A673 (cell line): Measurements from ENCODE around the gene PSD2. TPM values are rescaled to one million over a fixed set of nuclear protein-coding genes. Genes with fewer than 3 reads are reported as not detected.

Experiments
- BruUV-seq: library from RNA; stranded (reverse); fragments of 400-500 nt; replicated peaks from 2 replicates; lab custom pipeline; 2021; lab: Mats Ljungman, UMichigan
- CTCF ChIA-PET: fragments of 300-600 bp; sonication (Branson Sonifier 250); formaldehyde crosslinking; loops from one replicate; lab custom pipeline; 2022; ENCODE audit warnings: antibody characterized with exemption; lab: Charles Lee
- POLR2A ChIA-PET: fragments of 300-600 bp; sonication (Branson Sonifier 250); formaldehyde crosslinking; loops from one replicate; lab custom pipeline; 2022; ENCODE audit warnings: antibody characterized with exemption; ENCODE audit not compliant: low non-redundant PET; lab: Charles Lee
- DNase-seq: peaks from one replicate; pipeline ENCODE4 v3.0.0-alpha.2; 2015; ENCODE audit warnings: low spot score
- H3K27ac ChIP-seq: fragments of 200-600 bp; sonication (generic); 2 replicates; pipeline ENCODE4 v1.5.1; 2016; ENCODE audit warnings: mixed run types, low read depth, mild to moderate bottlenecking, mixed read lengths, antibody characterized with exemption, low read length; ENCODE audit not compliant: poor library complexity, severe bottlenecking
- H3K27me3 ChIP-seq: fragments of 200-600 bp; sonication (generic); replicated peaks from 2 replicates; pipeline ENCODE4 v1.6.1; 2017; ENCODE audit warnings: mixed run types, low read depth, mild to moderate bottlenecking, mixed read lengths, antibody characterized with exemption, low read length; ENCODE audit not compliant: insufficient read depth, poor library complexity
- H3K36me3 ChIP-seq: fragments of 200-600 bp; sonication (generic); 2 replicates; pipeline ENCODE4 v1.6.1; 2016; ENCODE audit warnings: mixed run types, mild to moderate bottlenecking, mixed read lengths, antibody characterized with exemption, low read length; ENCODE audit not compliant: insufficient read depth, poor library complexity, severe bottlenecking
- H3K4me1 ChIP-seq: fragments of 200-600 bp; sonication (generic); 2 replicates; pipeline ENCODE4 v1.6.1; 2017; ENCODE audit warnings: mixed run types, mild to moderate bottlenecking, mixed read lengths, antibody characterized with exemption, low read length; ENCODE audit not compliant: insufficient read depth, poor library complexity, severe bottlenecking
- H3K4me3 ChIP-seq: fragments of 200-600 bp; sonication (generic); 2 replicates; pipeline ENCODE4 v1.5.1; 2016; ENCODE audit warnings: low read depth, mixed run types, mild to moderate bottlenecking, mixed read lengths, low read length; ENCODE audit not compliant: poor library complexity, severe bottlenecking
- H3K9me3 ChIP-seq: fragments of 200-600 bp; sonication (generic); 2 replicates; pipeline ENCODE4 v1.6.1; 2016; ENCODE audit warnings: mixed run types, low read depth, mild to moderate bottlenecking, mixed read lengths, antibody characterized with exemption, low read length; ENCODE audit not compliant: poor library complexity, severe bottlenecking
- EZH2 ChIP-seq: fragments of 200-600 bp; sonication (generic); IDR thresholded peaks from 2 replicates; pipeline ENCODE4 v1.6.1; 2017; ENCODE audit warnings: borderline replicate concordance, low read depth, mild to moderate bottlenecking, mixed read lengths, antibody characterized with exemption, low read length; ENCODE audit not compliant: poor library complexity, severe bottlenecking
- intact Hi-C: fragments of 100-400 bp; cut with micrococcal nuclease; formaldehyde crosslinking; loops from one replicate; pipeline ENCODE4 v1.10.0; 2022; ENCODE audit not compliant: unreplicated experiment
- total RNA-seq: library from RNA; stranded (reverse); gene quantifications from 2 replicates; pipeline ENCODE4 v1.2.3, GENCODE V29; 2021
- TF ChIP-seq, protein P1 (sequence below): fragments of 300-800, 200-600 bp; sonication (generic); conservative IDR thresholded peaks from 2 replicates; pipeline ENCODE4 v1.5.1; 2017; ENCODE audit warnings: low read depth, mild to moderate bottlenecking, antibody characterized with exemption, low read length, moderate library complexity, mixed read lengths

Gene PSD2
- total RNA-seq, 1 experiment from 2014 or later = 0.26 TPM

DNA sequence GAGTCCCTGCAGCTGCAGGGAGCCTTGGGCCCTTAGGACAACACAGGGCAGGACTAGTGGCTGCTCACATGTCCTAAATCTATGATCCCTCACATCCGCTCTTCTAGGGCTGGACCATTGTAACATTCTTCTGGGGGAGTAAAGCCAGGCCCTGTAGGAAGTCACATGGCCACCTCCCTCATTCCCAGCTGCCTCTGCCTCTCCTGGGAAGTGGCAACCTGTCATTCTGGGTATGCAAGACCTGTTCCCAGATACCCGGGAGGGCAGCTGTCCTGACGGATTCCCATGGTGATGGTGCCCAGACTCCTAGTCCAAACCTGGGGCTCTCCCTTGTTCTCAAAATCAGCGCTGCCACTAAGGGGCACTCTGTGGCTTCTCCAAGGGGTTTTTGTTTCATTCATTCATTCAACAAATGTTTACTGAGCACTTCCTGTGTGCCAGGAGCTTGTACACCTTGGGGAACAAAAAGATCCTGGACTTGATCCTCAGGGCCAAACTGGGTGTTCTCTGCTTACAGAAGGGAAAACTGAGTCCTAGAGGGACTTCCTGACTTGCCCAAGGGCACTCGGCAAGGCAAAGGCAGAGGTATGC is 85.6 kb downstream of the PSD2 start:
- no peak for DNase-seq
- intact Hi-C loops = no loop called here
- no peak overlapping the region for H3K27ac ChIP-seq
- no peaks in the 10 kb centered on the region for H3K27me3 ChIP-seq
- no peaks in the 10 kb centered on the region for H3K4me1 ChIP-seq
- no peak overlapping the region for H3K4me3 ChIP-seq
- ChIA-PET POLR2A (interaction anchor here (0.6 kb wide), 1 partner anchor 223 kb away, joined by 6 read pairs; no protein-coding TSS in a partner anchor), CTCF (no interaction called here)
- no peaks in the 10 kb centered on the region for H3K9me3 ChIP-seq
- no TSS peak for BruUV-seq
- TF ChIP-seq EZH2 = no peak
- TF ChIP-seq, protein P1, sequence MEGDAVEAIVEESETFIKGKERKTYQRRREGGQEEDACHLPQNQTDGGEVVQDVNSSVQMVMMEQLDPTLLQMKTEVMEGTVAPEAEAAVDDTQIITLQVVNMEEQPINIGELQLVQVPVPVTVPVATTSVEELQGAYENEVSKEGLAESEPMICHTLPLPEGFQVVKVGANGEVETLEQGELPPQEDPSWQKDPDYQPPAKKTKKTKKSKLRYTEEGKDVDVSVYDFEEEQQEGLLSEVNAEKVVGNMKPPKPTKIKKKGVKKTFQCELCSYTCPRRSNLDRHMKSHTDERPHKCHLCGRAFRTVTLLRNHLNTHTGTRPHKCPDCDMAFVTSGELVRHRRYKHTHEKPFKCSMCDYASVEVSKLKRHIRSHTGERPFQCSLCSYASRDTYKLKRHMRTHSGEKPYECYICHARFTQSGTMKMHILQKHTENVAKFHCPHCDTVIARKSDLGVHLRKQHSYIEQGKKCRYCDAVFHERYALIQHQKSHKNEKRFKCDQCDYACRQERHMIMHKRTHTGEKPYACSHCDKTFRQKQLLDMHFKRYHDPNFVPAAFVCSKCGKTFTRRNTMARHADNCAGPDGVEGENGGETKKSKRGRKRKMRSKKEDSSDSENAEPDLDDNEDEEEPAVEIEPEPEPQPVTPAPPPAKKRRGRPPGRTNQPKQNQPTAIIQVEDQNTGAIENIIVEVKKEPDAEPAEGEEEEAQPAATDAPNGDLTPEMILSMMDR = no peak
- no peaks in the 10 kb centered on the region for H3K36me3 ChIP-seq

DNA sequence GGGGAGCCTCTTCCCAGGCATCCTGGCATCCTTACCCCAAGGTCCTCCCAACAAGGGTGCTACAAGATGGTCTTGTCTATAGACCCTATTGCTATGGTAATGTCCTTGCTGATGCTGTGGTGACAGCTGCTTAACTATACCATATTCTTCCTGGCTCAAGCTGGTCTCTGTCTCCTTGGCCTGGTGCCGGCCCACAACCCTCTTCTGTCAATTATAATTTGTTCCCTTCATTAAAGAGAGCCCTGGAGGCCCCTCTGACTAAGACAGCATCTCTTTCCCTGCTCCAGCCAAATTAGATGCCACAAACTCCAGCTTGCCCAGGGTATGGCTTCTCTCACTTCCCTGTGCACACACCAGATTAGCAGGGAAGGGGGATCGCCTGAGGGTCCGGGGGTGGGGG is 86.7 kb downstream of the PSD2 start:
- BruUV-seq = no TSS peak
- CTCF ChIA-PET = no interaction called here
- Histone ChIP-seq H3K27ac (no peak overlapping the region), H3K36me3 (no peaks in the 10 kb centered on the region), H3K4me3 (no peak overlapping the region), H3K9me3 (no peaks in the 10 kb centered on the region), H3K4me1 (no peaks in the 10 kb centered on the region), H3K27me3 (no peaks in the 10 kb centered on the region)
- TF ChIP-seq, protein P1 = no peak
- TF ChIP-seq EZH2 = no peak
- POLR2A ChIA-PET = no interaction called here
- intact Hi-C loops = no loop called here
- DNase-seq = no peak

DNA sequence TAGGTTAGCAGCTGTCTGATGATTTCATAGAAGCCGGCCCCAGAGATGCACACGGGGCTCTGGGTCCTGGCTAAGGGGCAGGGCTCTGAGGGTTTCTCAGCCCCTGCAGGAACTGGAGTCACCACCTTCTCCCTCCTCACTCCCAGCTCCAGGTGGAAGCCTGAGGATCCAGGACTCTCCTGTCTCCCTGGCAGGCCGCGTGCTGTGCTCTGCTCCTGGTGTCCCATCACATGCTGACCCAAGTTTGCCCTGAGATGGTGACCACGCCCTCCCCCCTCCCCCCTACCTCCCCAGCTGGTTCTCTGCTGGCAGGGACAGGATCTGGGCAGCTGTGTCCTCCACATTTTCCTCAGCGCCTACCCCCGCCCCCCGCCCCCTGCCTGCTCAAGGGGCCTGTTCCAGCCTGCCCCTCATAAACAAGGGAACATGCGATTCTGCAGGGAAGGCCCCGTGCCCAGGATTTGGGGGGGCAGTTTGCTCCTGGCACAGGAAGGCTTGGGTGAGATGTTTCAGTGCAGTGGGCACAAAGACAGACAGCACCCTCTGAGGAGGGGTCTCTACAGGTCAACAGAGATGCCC is 87.4 kb downstream of the PSD2 start:
- Histone ChIP-seq H3K4me3 (no peak overlapping the region), H3K4me1 (no peaks in the 10 kb centered on the region), H3K27ac (no peak overlapping the region), H3K36me3 (no peaks in the 10 kb centered on the region), H3K9me3 (no peaks in the 10 kb centered on the region), H3K27me3 (no peaks in the 10 kb centered on the region)
- ChIA-PET CTCF (no interaction called here), POLR2A (no interaction called here)
- no peak for DNase-seq
- TF ChIP-seq, protein P1 = no peak
- no peak for TF ChIP-seq EZH2
- intact Hi-C loops = no loop called here
- BruUV-seq = no TSS peak
